Choroid plexus epithelial cell (primary cell): ENCODE data around the gene LRCH2.

Source experiments
- DNase-seq: peaks from one replicate; pipeline ENCODE4 v3.0.0-alpha.2; 2010; ENCODE audit warnings: low read depth
- H3K4me3 ChIP-seq: 2 replicates; pipeline ENCODE4 v1.5.1; 2011; ENCODE audit warnings: low read depth, mild to moderate bottlenecking, control low read depth, low read length, moderate library complexity
- CTCF ChIP-seq: conservative IDR thresholded peaks from 2 replicates; pipeline ENCODE4 v1.5.1; 2011; ENCODE audit warnings: low read depth, mild to moderate bottlenecking, control low read depth, inconsistent platforms, low read length, moderate library complexity

LRCH2 gene

GRCh38 chrX:115183980-115184379 lies 49.9 kb downstream of the LRCH2 start:
- TF ChIP-seq CTCF, result no peak
- peak; percentile 4 for DNase-seq
- H3K4me3 ChIP-seq, result no peak overlapping the region

- no peak for DNase-seq
- H3K4me3 ChIP-seq, result no peak overlapping the region
- TF ChIP-seq CTCF, result no peak
These were observed 55.4 kb downstream of the LRCH2 start for GRCh38 chrX:115178473-115178872.

- no peak overlapping the region for H3K4me3 ChIP-seq
- peak; percentile 30 for DNase-seq
- TF ChIP-seq CTCF, result no peak
These were observed 56.0 kb downstream of the LRCH2 start for GRCh38 chrX:115177932-115178331.

- no peak for DNase-seq
- no peak overlapping the region for H3K4me3 ChIP-seq
- TF ChIP-seq CTCF, result no peak
These were observed 59.3 kb downstream of the LRCH2 start for GRCh38 chrX:115174548-115174947.

GRCh38 chrX:115173181-115173580 lies 60.7 kb downstream of the LRCH2 start:
- H3K4me3 ChIP-seq, result no peak overlapping the region
- DNase-seq, result no peak
- no peak for TF ChIP-seq CTCF

GRCh38 chrX:115147220-115147619 lies 86.7 kb downstream of the LRCH2 start:
- DNase-seq, result peak; percentile 36
- H3K4me3 ChIP-seq, result no peak overlapping the region
- peak; percentile 41 for TF ChIP-seq CTCF

- TF ChIP-seq CTCF, result no peak
- no peak overlapping the region for H3K4me3 ChIP-seq
These were observed 91.8 kb downstream of the LRCH2 start for GRCh38 chrX:115142057-115142456.

More at GRCh38 chrX:115142057-115142456, 91.8 kb downstream of the LRCH2 start:
- DNase-seq, result no peak
